Activated naive CD4-positive, alpha-beta T cell treated with anti-CD3 and anti-CD28 coated beads for 36 hours (primary cell): Measurements from ENCODE around the gene ABCA13. TPM values are rescaled to one million over a fixed set of nuclear protein-coding genes. Genes with fewer than 3 reads are reported as not detected.
"Not testable (repeated sequence)": the region's sequence is repeated elsewhere in the genome, so short reads cannot be mapped to it uniquely, and the experiment has no call there.

Source experiments
- CTCF ChIA-PET: fragments of 350-600 bp; sonication (Branson Sonifier 250); formaldehyde crosslinking; loops from one replicate; lab custom pipeline; 2021; ENCODE audit warnings: antibody characterized with exemption; lab: Charles Lee
- DNase-seq: peaks from one replicate; pipeline ENCODE4 v3.0.0-alpha.2; 2020
- H3K27ac Mint-ChIP-seq: one replicate; pipeline ENCODE4 v1.8.0; 2021; ENCODE audit warnings: mild to moderate bottlenecking, mixed read lengths
- H3K27me3 Mint-ChIP-seq: one replicate; pipeline ENCODE4 v1.8.0; 2021; ENCODE audit warnings: low read depth, mixed read lengths
- H3K36me3 Mint-ChIP-seq: one replicate; pipeline ENCODE4 v1.8.0; 2021; ENCODE audit warnings: low read depth, mixed read lengths
- H3K4me1 Mint-ChIP-seq: one replicate; pipeline ENCODE4 v1.8.0; 2021; ENCODE audit warnings: low read depth, mixed read lengths
- H3K4me3 Mint-ChIP-seq: one replicate; pipeline ENCODE4 v1.8.0; 2021; ENCODE audit warnings: mild to moderate bottlenecking, moderate library complexity, mixed read lengths
- H3K9me3 Mint-ChIP-seq: one replicate; pipeline ENCODE4 v1.8.0; 2021; ENCODE audit warnings: mixed read lengths
- intact Hi-C: fragments of 100-400 bp; cut with micrococcal nuclease; formaldehyde crosslinking; loops from one replicate; pipeline ENCODE4 v1.15.1; 2023
- total RNA-seq, 2 experiments: library from RNA; stranded (reverse); gene quantifications; one replicate each; pipeline ENCODE4 v1.2.3, GENCODE V29; 2021

Gene ABCA13, protein sequence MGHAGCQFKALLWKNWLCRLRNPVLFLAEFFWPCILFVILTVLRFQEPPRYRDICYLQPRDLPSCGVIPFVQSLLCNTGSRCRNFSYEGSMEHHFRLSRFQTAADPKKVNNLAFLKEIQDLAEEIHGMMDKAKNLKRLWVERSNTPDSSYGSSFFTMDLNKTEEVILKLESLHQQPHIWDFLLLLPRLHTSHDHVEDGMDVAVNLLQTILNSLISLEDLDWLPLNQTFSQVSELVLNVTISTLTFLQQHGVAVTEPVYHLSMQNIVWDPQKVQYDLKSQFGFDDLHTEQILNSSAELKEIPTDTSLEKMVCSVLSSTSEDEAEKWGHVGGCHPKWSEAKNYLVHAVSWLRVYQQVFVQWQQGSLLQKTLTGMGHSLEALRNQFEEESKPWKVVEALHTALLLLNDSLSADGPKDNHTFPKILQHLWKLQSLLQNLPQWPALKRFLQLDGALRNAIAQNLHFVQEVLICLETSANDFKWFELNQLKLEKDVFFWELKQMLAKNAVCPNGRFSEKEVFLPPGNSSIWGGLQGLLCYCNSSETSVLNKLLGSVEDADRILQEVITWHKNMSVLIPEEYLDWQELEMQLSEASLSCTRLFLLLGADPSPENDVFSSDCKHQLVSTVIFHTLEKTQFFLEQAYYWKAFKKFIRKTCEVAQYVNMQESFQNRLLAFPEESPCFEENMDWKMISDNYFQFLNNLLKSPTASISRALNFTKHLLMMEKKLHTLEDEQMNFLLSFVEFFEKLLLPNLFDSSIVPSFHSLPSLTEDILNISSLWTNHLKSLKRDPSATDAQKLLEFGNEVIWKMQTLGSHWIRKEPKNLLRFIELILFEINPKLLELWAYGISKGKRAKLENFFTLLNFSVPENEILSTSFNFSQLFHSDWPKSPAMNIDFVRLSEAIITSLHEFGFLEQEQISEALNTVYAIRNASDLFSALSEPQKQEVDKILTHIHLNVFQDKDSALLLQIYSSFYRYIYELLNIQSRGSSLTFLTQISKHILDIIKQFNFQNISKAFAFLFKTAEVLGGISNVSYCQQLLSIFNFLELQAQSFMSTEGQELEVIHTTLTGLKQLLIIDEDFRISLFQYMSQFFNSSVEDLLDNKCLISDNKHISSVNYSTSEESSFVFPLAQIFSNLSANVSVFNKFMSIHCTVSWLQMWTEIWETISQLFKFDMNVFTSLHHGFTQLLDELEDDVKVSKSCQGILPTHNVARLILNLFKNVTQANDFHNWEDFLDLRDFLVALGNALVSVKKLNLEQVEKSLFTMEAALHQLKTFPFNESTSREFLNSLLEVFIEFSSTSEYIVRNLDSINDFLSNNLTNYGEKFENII (N-terminal part only)
- not detected for total RNA-seq

DNA sequence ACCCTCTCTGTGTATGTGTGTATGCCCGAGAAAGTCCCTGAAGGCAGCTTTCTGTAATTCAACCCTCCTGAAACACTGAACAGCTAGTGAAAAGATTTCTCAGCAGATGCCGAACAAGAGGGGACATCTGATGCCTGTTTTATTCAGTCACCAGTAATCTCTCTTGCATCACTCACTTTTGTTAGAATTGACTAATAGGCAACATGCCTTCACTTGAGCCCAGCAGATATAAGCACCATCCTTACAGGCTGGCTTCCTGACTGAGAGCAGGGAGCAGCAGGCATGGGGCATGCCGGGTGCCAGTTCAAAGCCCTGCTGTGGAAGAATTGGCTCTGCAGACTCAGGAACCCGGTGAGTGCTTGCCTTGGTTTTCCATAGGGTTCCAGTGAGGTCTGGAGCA, at the start of gene ABCA13:
ABCA13 (plus strand) TSS at position 257 of the 400 bp plus-strand sequence; CDS start at position 283, 26 bp downstream.
- no peak within 1 kb of the TSS for H3K4me3 Mint-ChIP-seq
- no peaks in the 10 kb centered on the region for H3K36me3 Mint-ChIP-seq
- peaks cover 7% of the 10 kb centered on the region for H3K27me3 Mint-ChIP-seq
- H3K9me3 Mint-ChIP-seq: no peaks in the 10 kb centered on the region
- intact Hi-C loops: no loop called here
- CTCF ChIA-PET: no interaction called here
- no peak for DNase-seq
- no peak within 1 kb of the TSS for H3K27ac Mint-ChIP-seq
- H3K4me1 Mint-ChIP-seq: no peaks in the 10 kb centered on the region

DNA sequence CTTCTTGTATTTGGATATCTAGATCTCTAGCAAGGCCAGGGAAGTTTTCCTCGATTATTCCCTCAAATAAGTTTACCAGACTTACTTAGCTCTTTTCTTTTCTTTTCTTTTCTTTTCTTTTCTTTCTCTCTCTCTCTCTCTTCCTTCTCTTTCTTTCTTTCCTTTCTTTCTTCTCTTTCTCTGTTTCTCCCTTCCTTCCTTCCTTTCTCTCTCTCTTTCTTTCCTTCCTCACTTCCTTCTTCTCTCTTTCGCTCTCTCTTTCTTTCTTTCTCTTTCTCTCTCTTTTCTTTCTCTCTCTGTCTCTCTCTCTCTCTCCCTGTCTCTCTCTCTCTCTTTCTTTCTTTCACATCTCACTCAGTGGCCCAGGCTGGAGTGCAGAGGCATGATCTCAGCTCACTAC, 45.2 kb upstream of the ABCA13 start:
- no peaks in the 10 kb centered on the region for H3K36me3 Mint-ChIP-seq
- no peak overlapping the region for H3K4me3 Mint-ChIP-seq
- peaks cover 8% of the 10 kb centered on the region for H3K9me3 Mint-ChIP-seq
- H3K27me3 Mint-ChIP-seq: peaks cover 11% of the 10 kb centered on the region
- DNase-seq: no peak
- intact Hi-C loops: no loop called here
- no peak overlapping the region for H3K27ac Mint-ChIP-seq
- CTCF ChIA-PET: no interaction called here
- peaks cover 6% of the 10 kb centered on the region for H3K4me1 Mint-ChIP-seq

DNA sequence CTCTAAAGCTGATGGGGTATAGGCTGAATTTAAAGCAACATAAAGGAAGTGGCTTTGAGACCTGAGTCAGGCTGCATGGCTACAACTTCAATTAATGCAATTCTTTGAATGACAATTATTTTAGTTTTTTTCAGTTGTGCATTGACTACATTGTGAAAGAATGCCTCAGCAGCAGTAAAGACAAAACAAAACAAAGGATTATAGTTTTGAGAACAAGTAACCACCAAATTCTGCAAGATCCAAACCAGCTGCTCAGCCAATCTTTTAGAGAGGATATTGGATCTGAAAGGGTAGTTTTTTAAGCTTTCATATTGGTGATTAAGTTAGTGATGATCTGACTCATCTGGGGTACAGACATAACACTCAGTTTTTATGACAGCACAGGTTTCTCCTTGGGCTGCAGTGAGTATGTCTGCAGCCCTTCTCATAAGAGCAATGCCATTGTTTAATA, 40.6 kb upstream of the ABCA13 start:
- peaks cover 5% of the 10 kb centered on the region for H3K9me3 Mint-ChIP-seq
- CTCF ChIA-PET: interaction anchor here (1.0 to 1.4 kb wide), 2 partner anchors 24 to 185 kb away, joined by 3 to 5 read pairs; no protein-coding TSS in a partner anchor
- peaks cover 11% of the 10 kb centered on the region for H3K27me3 Mint-ChIP-seq
- no peak overlapping the region for H3K27ac Mint-ChIP-seq
- peaks cover 6% of the 10 kb centered on the region for H3K4me1 Mint-ChIP-seq
- no peak overlapping the region for H3K4me3 Mint-ChIP-seq
- DNase-seq: no peak
- H3K36me3 Mint-ChIP-seq: no peaks in the 10 kb centered on the region
- intact Hi-C loops: loop anchor here (2.0 to 5.0 kb wide), 3 partner anchors 44 to 168 kb away; no protein-coding TSS in a partner anchor

DNA sequence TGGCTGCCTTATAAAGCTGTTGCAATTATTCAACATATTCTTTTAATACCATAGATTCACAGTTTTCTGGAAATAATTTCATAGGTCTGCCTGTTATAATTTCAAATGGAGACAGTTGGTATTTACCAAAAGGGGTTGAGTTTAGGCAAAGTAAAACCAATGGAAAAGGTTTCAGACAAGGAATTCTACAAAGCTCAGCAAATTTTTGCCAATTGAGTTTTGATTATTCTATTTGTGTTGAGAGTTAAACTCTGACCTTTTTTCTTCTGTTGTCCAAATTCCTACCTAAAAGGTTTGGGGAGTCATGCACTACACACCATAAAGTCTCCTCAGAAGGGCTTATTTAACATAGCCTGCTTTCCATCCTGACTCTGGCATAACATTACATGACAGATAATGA, 38.5 kb upstream of the ABCA13 start:
- Mint-ChIP-seq H3K4me3 (no peak overlapping the region), H3K27ac (no peak overlapping the region), H3K27me3 (peaks cover 5% of the 10 kb centered on the region), H3K4me1 (peaks cover 6% of the 10 kb centered on the region), H3K36me3 (no peaks in the 10 kb centered on the region), H3K9me3 (peaks cover 5% of the 10 kb centered on the region)
- DNase-seq: no peak
- CTCF ChIA-PET: no interaction called here
- intact Hi-C loops: loop anchor here (5.0 kb wide), 1 partner anchor 120 kb away; no protein-coding TSS in a partner anchor

DNA sequence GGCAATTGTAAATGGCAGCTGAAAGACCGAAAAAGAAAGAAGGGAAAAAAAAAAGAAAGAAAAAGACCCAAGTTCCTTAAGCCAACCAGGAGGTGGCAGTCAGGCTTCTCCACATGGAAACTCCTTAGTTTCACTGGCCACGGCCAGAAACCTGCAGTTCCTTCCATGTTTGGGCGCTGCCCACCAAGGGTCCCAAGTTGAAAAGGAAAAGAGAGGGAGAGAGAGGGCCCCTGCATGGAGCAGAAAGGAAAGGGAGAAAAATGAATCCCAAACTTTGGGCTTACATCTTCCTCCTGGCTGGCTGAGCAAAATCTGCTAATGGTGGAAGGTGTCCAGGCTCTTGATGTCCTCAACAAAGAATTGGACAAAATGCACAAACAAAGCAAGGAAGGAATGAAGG, 31.8 kb upstream of the ABCA13 start:
- DNase-seq: no peak
- Mint-ChIP-seq H3K4me1 (peaks cover 6% of the 10 kb centered on the region), H3K9me3 (peaks cover 5% of the 10 kb centered on the region), H3K27me3 (no peaks in the 10 kb centered on the region), H3K4me3 (no peak overlapping the region), H3K36me3 (no peaks in the 10 kb centered on the region), H3K27ac (no peak overlapping the region)
- CTCF ChIA-PET: interaction anchor here (0.7 kb wide), 2 partner anchors 128 to 187 kb away, joined by 3 to 4 read pairs; no protein-coding TSS in a partner anchor
- intact Hi-C loops: no loop called here

DNA sequence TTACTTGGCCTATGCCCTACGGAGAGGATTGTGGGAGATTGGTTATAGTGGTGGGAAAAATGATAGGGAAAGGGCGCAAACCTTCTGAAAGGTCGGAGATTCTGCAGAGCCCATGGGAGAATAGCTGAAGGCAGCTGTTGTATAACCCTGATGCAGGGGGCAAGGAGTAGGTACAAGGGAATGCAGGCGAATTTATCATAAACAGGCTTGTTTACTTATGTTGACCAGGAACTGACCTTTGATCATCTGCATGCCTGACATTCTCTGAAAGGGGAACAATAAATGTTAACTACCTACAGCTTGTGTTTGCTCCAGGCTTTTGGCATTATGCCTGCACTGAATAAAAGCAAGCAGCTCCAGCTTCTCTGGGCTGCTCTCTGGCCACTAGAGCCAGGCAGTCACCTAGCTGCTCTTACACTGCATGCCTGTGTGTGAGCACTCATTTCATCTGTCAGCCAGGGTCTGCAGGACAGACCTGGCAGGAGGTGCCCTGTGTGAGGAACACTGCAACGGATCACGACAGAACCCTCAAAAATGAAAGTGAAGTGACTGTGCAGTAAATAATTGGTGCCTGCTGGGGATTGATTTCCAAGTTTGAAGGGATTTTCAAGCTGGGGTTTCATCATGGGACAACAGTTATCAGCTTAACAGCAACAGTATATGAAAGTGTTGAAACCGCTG, 31.1 kb upstream of the ABCA13 start:
- H3K36me3 Mint-ChIP-seq: no peaks in the 10 kb centered on the region
- intact Hi-C loops: no loop called here
- H3K4me3 Mint-ChIP-seq: no peak overlapping the region
- no peak for DNase-seq
- H3K27me3 Mint-ChIP-seq: no peaks in the 10 kb centered on the region
- CTCF ChIA-PET: interaction anchor here (1.0 to 1.3 kb wide), 2 partner anchors 12 to 55 kb away, joined by 4 read pairs; no protein-coding TSS in a partner anchor
- H3K9me3 Mint-ChIP-seq: peaks cover 5% of the 10 kb centered on the region
- peaks cover 6% of the 10 kb centered on the region for H3K4me1 Mint-ChIP-seq
- no peak overlapping the region for H3K27ac Mint-ChIP-seq

DNA sequence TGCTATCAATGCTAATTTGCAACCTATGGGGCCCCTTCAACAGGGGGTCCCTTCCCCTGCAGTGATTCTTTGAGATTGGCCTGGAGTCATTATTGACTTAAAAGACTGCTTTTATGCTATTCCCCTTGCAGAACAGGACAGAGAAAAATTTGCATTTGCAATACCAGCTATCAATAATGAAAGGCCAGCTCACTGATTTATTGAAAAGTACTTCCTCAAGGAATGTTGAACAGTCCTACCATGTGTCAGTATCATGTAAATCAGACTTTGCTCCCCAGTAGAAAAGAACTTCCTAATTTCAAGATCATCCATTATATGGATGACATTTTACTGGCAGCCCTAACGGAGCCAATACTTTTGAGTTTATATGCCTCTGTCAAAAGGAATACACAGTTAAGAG, 29.7 kb upstream of the ABCA13 start:
- CTCF ChIA-PET: interaction anchor here (1.0 to 1.3 kb wide), 2 partner anchors 14 to 57 kb away, joined by 4 read pairs; no protein-coding TSS in a partner anchor
- intact Hi-C loops: no loop called here

DNA sequence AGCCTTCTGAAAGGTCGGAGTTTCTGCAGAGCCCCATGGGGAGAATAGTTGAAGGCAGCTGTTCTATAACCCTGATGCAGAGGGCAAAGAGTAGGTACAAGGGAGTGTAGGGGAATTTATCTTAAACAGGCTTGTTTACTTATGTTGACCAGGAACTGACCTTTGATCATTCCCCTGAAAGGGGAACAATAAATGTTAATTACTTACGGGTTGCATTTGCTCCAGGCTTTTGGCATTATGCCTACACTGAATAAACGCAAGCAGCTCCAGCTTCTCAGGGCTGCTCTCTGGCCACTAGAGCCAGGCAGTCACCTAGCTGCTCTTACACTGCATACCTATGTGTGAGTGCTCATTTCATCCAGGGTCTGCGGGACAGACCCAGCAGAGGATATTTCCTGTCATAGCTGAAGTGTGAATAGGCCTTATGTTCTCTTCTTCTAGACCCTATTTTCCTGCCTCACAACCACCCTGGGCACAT, 26.9 kb upstream of the ABCA13 start:
- CTCF ChIA-PET: no interaction called here
- no peak overlapping the region for H3K27ac Mint-ChIP-seq
- peaks cover 5% of the 10 kb centered on the region for H3K4me1 Mint-ChIP-seq
- no peaks in the 10 kb centered on the region for H3K9me3 Mint-ChIP-seq
- DNase-seq: no peak
- intact Hi-C loops: no loop called here
- no peak overlapping the region for H3K4me3 Mint-ChIP-seq
- no peaks in the 10 kb centered on the region for H3K36me3 Mint-ChIP-seq
- peaks cover 8% of the 10 kb centered on the region for H3K27me3 Mint-ChIP-seq

More for the DNA sequence above, 29.7 kb upstream of the ABCA13 start:
- Mint-ChIP-seq H3K9me3 (peaks cover under 1% of the 10 kb centered on the region), H3K36me3 (no peaks in the 10 kb centered on the region), H3K4me1 (peaks cover 6% of the 10 kb centered on the region), H3K4me3 (no peak overlapping the region), H3K27ac (no peak overlapping the region), H3K27me3 (no peaks in the 10 kb centered on the region)
- no peak for DNase-seq

DNA sequence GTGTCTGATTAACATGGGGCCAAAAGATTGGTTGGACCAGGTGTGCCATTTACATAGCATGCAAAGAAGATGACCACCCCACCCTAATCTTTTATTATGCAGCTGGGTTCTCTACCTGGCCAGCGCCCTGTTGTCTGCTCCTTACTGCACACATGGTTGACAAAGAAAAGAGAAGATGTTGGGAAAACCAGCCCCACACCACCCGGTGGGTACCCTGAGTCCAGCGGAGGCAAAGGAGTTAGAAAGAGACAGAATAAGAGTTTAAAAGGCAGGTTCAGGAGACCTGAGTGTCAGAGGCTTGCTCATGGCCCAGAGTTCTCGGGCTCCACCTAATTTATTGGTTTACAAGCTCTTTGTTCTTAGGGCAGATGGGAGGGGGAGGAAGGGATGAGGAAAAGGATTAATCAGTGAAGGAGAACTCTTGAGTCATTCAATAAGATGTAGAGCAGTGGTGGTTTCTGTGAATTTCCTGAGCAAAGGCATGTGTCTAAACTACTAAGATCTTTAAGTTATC, 24.1 kb upstream of the ABCA13 start:
- CTCF ChIA-PET: interaction anchor here (0.7 kb wide), 2 partner anchors 156 to 191 kb away, joined by 3 to 4 read pairs; no protein-coding TSS in a partner anchor
- Mint-ChIP-seq H3K27me3 (peaks cover 18% of the 10 kb centered on the region), H3K4me1 (no peaks in the 10 kb centered on the region), H3K27ac (no peak overlapping the region), H3K4me3 (no peak overlapping the region), H3K9me3 (no peaks in the 10 kb centered on the region), H3K36me3 (no peaks in the 10 kb centered on the region)
- intact Hi-C loops: no loop called here
- no peak for DNase-seq

DNA sequence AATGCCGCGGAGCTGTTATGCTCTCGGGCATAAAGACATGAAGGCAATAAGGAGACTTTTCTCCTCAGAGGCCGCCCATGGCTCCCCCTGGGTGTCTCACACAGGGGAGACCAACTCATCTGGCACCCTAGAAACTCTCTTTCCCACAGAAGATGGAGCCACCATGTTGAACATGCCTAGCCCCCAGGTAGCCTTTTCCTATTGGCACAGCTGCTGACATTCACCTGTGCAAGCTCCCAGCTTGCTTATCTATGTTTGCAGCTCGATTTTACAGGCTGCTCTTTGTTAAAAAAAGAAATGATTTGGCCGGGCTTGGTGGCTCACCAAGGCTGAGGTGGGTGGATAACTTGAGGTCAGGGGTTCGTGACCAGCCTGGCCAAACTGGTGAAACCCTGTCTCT, 23.6 kb upstream of the ABCA13 start:
- H3K27me3 Mint-ChIP-seq: peaks cover 18% of the 10 kb centered on the region
- H3K27ac Mint-ChIP-seq, DNase-seq, intact Hi-C loops, H3K4me3 Mint-ChIP-seq, H3K9me3 Mint-ChIP-seq, CTCF ChIA-PET, H3K4me1 Mint-ChIP-seq, H3K36me3 Mint-ChIP-seq: not testable (repeated sequence)

DNA sequence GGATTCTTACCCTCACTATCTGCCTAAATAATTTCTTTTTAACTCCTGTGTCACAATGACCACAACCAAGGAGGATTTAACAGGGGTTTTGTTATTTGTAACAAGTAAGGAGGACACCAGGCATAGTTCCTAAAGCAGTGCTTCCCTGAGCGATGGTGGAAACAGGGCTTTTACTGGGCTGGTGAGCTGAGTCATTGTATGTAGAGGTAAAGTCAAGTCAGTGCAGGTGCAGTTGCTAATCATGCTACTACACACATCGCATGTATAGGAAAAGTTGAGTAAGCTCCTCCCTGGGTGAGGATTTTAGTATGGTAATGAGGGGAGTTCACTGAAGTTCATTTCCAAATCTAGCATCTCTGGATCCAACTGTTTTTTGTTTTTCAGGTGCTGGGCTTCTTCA, 22.9 kb upstream of the ABCA13 start:
- Mint-ChIP-seq H3K36me3 (no peaks in the 10 kb centered on the region), H3K4me3 (no peak overlapping the region), H3K4me1 (no peaks in the 10 kb centered on the region), H3K27me3 (peaks cover 18% of the 10 kb centered on the region), H3K27ac (no peak overlapping the region), H3K9me3 (no peaks in the 10 kb centered on the region)
- intact Hi-C loops: no loop called here
- CTCF ChIA-PET: no interaction called here
- no peak for DNase-seq
